ENCODE measurements around the gene ZNF674. TPM values are rescaled to one million over a fixed set of nuclear protein-coding genes. Genes with fewer than 3 reads are reported as not detected.
A peak's percentile ranks its signal among the peaks of the same experiment; 100 is the strongest.

ZNF674 gene
- total and polyA plus RNA-seq, 8 donors = 0.61 to 14.0 (median 2.3) TPM

DNA sequence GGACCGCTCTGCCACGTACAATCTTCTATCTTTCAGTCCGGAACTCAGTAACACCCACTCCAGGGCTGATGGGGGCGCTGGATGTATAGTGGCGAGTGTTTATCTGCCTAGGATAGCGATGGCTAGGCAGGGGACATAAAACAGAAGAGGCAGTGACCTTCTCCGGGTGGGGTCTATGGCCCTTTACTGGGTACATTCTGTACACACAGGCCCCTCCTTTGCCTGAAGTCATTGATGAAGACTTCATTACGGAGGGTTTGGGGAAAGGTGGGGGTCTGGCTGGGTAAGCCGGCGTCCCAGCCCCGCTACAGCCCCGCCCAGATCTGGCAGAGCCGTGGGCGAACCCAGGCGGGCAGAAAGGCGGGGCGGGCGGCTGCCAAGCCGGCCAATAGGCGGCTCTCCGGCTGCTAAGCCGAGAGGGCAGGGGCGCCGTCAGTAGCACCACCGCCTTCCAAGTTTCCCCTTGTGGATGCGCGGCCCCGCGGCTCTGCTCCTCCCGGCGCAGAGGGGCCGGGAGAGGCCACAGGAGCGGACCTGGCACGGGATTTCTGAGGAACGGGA lies 28.2 kb upstream of the ZNF674 start, which contains the start of gene CHST7:
CHST7 (plus strand) TSS at position 435 of the 561 bp plus-strand sequence. CDS start 167 bp downstream, outside the sequence.
- TF ChIP-seq POLR2A (IDR thresholded peaks at IDR 0.05) (no peak), EP300 (IDR thresholded peaks at IDR 0.05) (no peak), POLR2AphosphoS5 (IDR thresholded peaks at IDR 0.05) (peak in 2 of 3 donors; percentile 9 to 13)
- TF ChIP-seq, protein P1, sequence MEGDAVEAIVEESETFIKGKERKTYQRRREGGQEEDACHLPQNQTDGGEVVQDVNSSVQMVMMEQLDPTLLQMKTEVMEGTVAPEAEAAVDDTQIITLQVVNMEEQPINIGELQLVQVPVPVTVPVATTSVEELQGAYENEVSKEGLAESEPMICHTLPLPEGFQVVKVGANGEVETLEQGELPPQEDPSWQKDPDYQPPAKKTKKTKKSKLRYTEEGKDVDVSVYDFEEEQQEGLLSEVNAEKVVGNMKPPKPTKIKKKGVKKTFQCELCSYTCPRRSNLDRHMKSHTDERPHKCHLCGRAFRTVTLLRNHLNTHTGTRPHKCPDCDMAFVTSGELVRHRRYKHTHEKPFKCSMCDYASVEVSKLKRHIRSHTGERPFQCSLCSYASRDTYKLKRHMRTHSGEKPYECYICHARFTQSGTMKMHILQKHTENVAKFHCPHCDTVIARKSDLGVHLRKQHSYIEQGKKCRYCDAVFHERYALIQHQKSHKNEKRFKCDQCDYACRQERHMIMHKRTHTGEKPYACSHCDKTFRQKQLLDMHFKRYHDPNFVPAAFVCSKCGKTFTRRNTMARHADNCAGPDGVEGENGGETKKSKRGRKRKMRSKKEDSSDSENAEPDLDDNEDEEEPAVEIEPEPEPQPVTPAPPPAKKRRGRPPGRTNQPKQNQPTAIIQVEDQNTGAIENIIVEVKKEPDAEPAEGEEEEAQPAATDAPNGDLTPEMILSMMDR (IDR thresholded peaks at IDR 0.05) = peak in 1 of 7 experiments; percentile 7
- H3K27me3 ChIP-seq = peaks cover 0 to 18% (median 10%) of the 10 kb centered on the region in 3 donors
- H3K9me3 ChIP-seq = no peaks in the 10 kb centered on the region
- H3K36me3 ChIP-seq = no peaks in the 10 kb centered on the region
- intact Hi-C loops (cut with DNase I; ENCODE audit: low total_unique reads) = no loop called here
- H3K27ac ChIP-seq = peak within 1 kb of the TSS; percentile 48 to 77 (median 65)
- H3K4me1 ChIP-seq = peaks cover 0 to 34% (median 21%) of the 10 kb centered on the region in 4 donors
- DNase-seq = peak; percentile 52 to 78
- WGBS, 5 donors = 6 to 44% (median 27%) methylated on average over 7 to 33 of the region's 35 CpGs
- peak within 1 kb of the TSS; percentile 45 to 71 (median 58) for H3K4me3 ChIP-seq

DNA sequence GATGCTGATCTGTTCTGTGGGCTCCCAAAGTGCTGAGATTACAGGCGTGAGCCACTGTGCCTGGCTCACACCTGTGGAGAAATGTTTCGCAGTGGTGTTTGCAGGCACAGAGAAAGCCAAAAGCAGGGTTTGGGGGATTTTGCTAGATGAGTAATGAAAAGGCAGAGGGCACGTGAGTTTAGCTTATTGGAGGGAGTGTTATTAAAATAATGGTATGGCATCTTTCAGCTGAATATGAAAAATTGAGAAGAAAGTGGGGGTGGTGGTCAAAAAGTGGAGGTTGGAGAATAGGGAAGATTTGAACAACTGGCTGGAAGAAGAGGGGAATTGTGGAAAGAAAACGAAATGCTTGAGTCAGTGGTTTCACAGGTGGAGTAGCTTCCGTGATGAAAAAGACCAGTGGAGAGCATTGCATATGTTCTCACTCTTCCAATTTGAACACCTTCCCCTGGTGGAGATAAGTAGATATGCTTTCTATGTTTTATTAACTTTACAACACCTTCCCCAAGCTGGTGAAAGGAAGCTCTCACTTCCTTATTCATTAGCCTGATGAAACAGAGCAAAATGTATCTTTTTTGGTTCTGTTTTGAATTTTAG lies 27.2 kb upstream of the ZNF674 start:
- Histone ChIP-seq H3K36me3 (no peaks in the 10 kb centered on the region), H3K9me3 (no peaks in the 10 kb centered on the region), H3K4me1 (peaks cover 0 to 34% (median 21%) of the 10 kb centered on the region in 4 donors), H3K27ac (peak overlapping the region in 3 of 5 donors; percentile 65 to 77 (median 74)), H3K27me3 (peaks cover 0 to 18% (median 10%) of the 10 kb centered on the region in 3 donors), H3K4me3 (no peak overlapping the region)
- intact Hi-C loops (cut with DNase I; ENCODE audit: low total_unique reads) = no loop called here
- TF ChIP-seq POLR2A (IDR thresholded peaks at IDR 0.05) (no peak), EP300 (IDR thresholded peaks at IDR 0.05) (no peak), POLR2AphosphoS5 (IDR thresholded peaks at IDR 0.05) (no peak)
- TF ChIP-seq, protein P1 (IDR thresholded peaks at IDR 0.05) = no peak
- 58 to 82% (median 76%) methylated on average over 5 of the region's 5 CpGs for WGBS, 5 donors
- DNase-seq = no peak

- 57 to 76% (median 73%) methylated on average over 9 to 10 of the region's 10 CpGs for WGBS, 5 donors
- no peak overlapping the region for H3K4me3 ChIP-seq
- H3K4me1 ChIP-seq = peaks cover 0 to 34% (median 21%) of the 10 kb centered on the region in 4 donors
- TF ChIP-seq EP300 (IDR thresholded peaks at IDR 0.05) (no peak), POLR2A (IDR thresholded peaks at IDR 0.05) (no peak)
- TF ChIP-seq, protein P1 (IDR thresholded peaks at IDR 0.05) = no peak
- intact Hi-C loops (cut with DNase I; ENCODE audit: low total_unique reads) = no loop called here
- peaks cover 0 to 18% (median 10%) of the 10 kb centered on the region in 3 donors for H3K27me3 ChIP-seq
- H3K27ac ChIP-seq = no peak overlapping the region
- DNase-seq = no peak
- no peaks in the 10 kb centered on the region for H3K36me3 ChIP-seq
- no peaks in the 10 kb centered on the region for H3K9me3 ChIP-seq
These were observed 26.5 kb upstream of the ZNF674 start for GRCh38 chrX:46571423-46572339.

DNA sequence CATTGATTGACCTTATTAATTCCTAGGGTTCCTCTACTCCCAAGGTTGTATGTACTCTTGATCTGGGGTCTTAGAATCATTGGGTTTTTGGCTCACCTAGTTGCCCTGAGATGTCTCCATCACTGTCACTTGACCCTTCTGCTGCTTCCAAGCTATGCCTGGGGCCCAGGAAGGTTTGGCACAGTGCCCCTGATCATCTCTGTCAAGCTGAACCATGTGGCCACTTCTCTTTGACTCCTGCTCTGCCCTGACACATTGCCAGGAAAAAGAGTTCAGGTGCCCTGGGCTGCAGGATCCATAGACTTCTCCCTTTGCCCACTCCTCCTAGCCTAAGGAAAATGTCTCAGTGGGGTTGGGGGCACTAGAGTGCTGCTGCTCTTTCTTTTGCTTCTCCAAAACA lies 24.4 kb upstream of the ZNF674 start:
- Histone ChIP-seq H3K9me3 (no peaks in the 10 kb centered on the region), H3K4me1 (peaks cover 0 to 19% (median 11%) of the 10 kb centered on the region in 4 donors), H3K27ac (no peak overlapping the region), H3K36me3 (no peaks in the 10 kb centered on the region), H3K27me3 (peaks cover 0 to 5% (median 4%) of the 10 kb centered on the region in 3 donors), H3K4me3 (no peak overlapping the region)
- DNase-seq = no peak
- TF ChIP-seq EP300 (IDR thresholded peaks at IDR 0.05) (no peak), POLR2A (IDR thresholded peaks at IDR 0.05) (no peak), POLR2AphosphoS5 (IDR thresholded peaks at IDR 0.05) (no peak)
- TF ChIP-seq, protein P1 (IDR thresholded peaks at IDR 0.05) = no peak
- intact Hi-C loops (cut with DNase I; ENCODE audit: low total_unique reads) = loop anchor here (10.0 kb wide), 1 partner anchor 75 kb away; no protein-coding TSS in a partner anchor

Data from stomach (tissue), 9 donors.